ENCODE results near the gene PATJ.

The PATJ gene

DNA sequence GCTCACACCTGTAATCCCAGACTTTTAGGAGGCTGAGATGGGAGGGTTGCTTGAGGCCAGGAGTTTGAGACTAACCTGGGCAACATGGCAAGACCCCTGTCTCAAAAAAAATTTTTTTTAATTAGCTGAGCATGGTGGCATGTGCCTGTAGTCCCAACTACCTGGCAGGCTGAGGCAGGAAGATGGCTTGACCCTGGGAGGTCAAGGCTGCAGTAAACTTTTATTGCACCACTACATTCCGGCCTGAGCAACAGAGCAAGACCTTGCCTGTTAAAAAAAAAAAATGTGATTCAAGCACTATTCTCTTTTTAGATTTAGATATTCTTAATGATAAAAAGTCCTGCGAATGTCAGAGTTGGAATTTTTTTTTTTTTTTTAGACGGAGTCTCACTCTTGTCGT lies 349.8 kb downstream of the PATJ start:
- Histone ChIP-seq H2BK120ac (ENCODE audit: insufficient read depth, low read length, poor library complexity) (no peak overlapping the region), H3K9ac (ENCODE audit: low read length) (no peak overlapping the region), H2BK5ac (ENCODE audit: low read depth, low read length, poor library complexity) (no peak overlapping the region), H3K36me3 (ENCODE audit: control insufficient read depth in 1 of 2, insufficient read depth in 2 of 2, low read length in 2 of 2) (peaks cover 0 to 3% of the 10 kb centered on the region in 2 experiments), H2BK12ac (ENCODE audit: low read length) (no peak overlapping the region), H3K4me2 (ENCODE audit: low read length) (no peak overlapping the region), H3K4ac (ENCODE audit: low read depth, low read length) (no peak overlapping the region), H3K9me3 (ENCODE audit: insufficient read depth, low read depth, low read length) (no peaks in the 10 kb centered on the region), H4K12ac (ENCODE audit: low read depth, low read length) (no peak overlapping the region), H3K18ac (ENCODE audit: low read length) (no peak overlapping the region), H4K8ac (ENCODE audit: low read depth, low read length) (no peak overlapping the region), H3K79me1 (ENCODE audit: low read length) (peaks cover 2% of the 10 kb centered on the region), H3K23ac (ENCODE audit: low read length) (no peak overlapping the region), H2AK5ac (ENCODE audit: low read length) (no peak overlapping the region), H4K91ac (ENCODE audit: low read depth, low read length) (no peak overlapping the region), H2AFZ (ENCODE audit: insufficient read depth, low read length, poor library complexity) (no peak overlapping the region), H3K14ac (ENCODE audit: low read length) (no peak overlapping the region), H3K79me2 (ENCODE audit: control insufficient read depth, insufficient read depth, low read length, poor library complexity) (no peaks in the 10 kb centered on the region), H3K27ac (ENCODE audit: low read depth, low read length) (no peak overlapping the region), H3K4me3 (ENCODE audit: low read depth, low read length) (no peak overlapping the region), H3K27me3 (ENCODE audit: insufficient read depth, low read length) (no peaks in the 10 kb centered on the region), H3K4me1 (ENCODE audit: control insufficient read depth in 1 of 2, insufficient read depth in 2 of 2, low read length in 2 of 2) (peaks cover 0 to 2% of the 10 kb centered on the region in 2 experiments)
- DNase-seq, result no peak
- no CpG with 5 or more reads among the region's 4 CpGs for WGBS (ENCODE audit: extremely low coverage, insufficient coverage, insufficient read length)

DNA sequence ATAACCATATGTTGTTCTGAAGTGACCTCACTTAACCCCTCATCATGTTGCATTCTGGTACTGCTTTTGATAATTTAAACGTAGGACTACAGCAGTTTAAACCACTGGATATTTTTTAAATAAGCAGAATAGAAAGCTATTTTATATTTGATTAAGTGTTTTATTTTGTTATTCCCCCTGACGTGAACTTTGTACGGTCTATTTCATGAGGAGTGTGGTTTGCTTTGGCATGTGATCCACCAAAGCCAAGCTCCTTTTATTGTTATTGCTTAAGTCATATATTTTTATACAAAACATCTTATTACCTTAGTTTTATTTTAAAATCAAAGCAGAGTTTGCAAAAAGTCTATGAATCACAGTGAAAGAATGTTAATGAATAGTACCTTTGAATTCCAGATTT lies 351.0 kb downstream of the PATJ start:
- H3K4ac ChIP-seq (ENCODE audit: low read depth, low read length), result no peak overlapping the region
- H3K4me3 ChIP-seq (ENCODE audit: low read depth, low read length), result no peak overlapping the region
- no peak overlapping the region for H3K14ac ChIP-seq (ENCODE audit: low read length)
- H2BK12ac ChIP-seq (ENCODE audit: low read length), result no peak overlapping the region
- H2BK120ac ChIP-seq (ENCODE audit: insufficient read depth, low read length, poor library complexity), result no peak overlapping the region
- DNase-seq, result no peak
- no peak overlapping the region for H4K91ac ChIP-seq (ENCODE audit: low read depth, low read length)
- H3K27me3 ChIP-seq (ENCODE audit: insufficient read depth, low read length), result no peaks in the 10 kb centered on the region
- peaks cover 0 to 3% of the 10 kb centered on the region in 2 experiments for H3K36me3 ChIP-seq (ENCODE audit: control insufficient read depth in 1 of 2, insufficient read depth in 2 of 2, low read length in 2 of 2)
- no peak overlapping the region for H3K23ac ChIP-seq (ENCODE audit: low read length)
- H3K4me1 ChIP-seq (ENCODE audit: control insufficient read depth in 1 of 2, insufficient read depth in 2 of 2, low read length in 2 of 2), result peaks cover 0 to 2% of the 10 kb centered on the region in 2 experiments
- H3K9me3 ChIP-seq (ENCODE audit: insufficient read depth, low read depth, low read length), result no peaks in the 10 kb centered on the region
- no CpG with 5 or more reads among the region's 3 CpGs for WGBS (ENCODE audit: extremely low coverage, insufficient coverage, insufficient read length)
- no peak overlapping the region for H3K27ac ChIP-seq (ENCODE audit: low read depth, low read length)
- no peak overlapping the region for H3K4me2 ChIP-seq (ENCODE audit: low read length)
- no peak overlapping the region for H2BK5ac ChIP-seq (ENCODE audit: low read depth, low read length, poor library complexity)
- H4K8ac ChIP-seq (ENCODE audit: low read depth, low read length), result no peak overlapping the region
- H3K79me1 ChIP-seq (ENCODE audit: low read length), result no peaks in the 10 kb centered on the region
- H4K12ac ChIP-seq (ENCODE audit: low read depth, low read length), result no peak overlapping the region
- no peak overlapping the region for H3K18ac ChIP-seq (ENCODE audit: low read length)
- no peaks in the 10 kb centered on the region for H3K79me2 ChIP-seq (ENCODE audit: control insufficient read depth, insufficient read depth, low read length, poor library complexity)
- no peak overlapping the region for H2AK5ac ChIP-seq (ENCODE audit: low read length)
- H3K9ac ChIP-seq (ENCODE audit: low read length), result no peak overlapping the region
- H2AFZ ChIP-seq (ENCODE audit: insufficient read depth, low read length, poor library complexity), result no peak overlapping the region

DNA sequence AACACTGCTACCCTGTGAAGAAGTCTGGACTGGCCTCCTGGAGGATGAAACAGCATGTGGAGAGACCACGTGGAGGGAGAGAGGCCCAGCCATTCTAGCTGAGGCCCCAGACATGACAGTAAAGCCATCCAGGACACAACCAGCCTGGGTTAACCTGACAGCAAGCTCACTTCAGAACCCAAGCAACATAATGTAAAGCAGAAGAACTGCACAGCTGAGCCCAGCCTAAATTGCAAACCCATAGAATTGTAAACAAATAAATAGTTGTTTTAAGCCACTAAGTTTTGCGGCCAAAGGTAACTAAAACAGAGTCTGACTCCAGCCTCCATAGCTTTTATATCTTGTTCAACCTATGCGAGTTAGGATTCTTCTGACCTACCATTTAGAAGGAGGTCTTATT lies 355.2 kb downstream of the PATJ start:
- Histone ChIP-seq H2AK5ac (ENCODE audit: low read length) (no peak overlapping the region), H3K27ac (ENCODE audit: low read depth, low read length) (no peak overlapping the region), H4K8ac (ENCODE audit: low read depth, low read length) (no peak overlapping the region), H2BK12ac (ENCODE audit: low read length) (no peak overlapping the region), H3K23ac (ENCODE audit: low read length) (no peak overlapping the region), H2AFZ (ENCODE audit: insufficient read depth, low read length, poor library complexity) (no peak overlapping the region), H3K36me3 (ENCODE audit: control insufficient read depth in 1 of 2, insufficient read depth in 2 of 2, low read length in 2 of 2) (peaks cover 0 to 3% of the 10 kb centered on the region in 2 experiments), H2BK120ac (ENCODE audit: insufficient read depth, low read length, poor library complexity) (no peak overlapping the region), H3K14ac (ENCODE audit: low read length) (no peak overlapping the region), H3K79me1 (ENCODE audit: low read length) (no peaks in the 10 kb centered on the region), H2BK5ac (ENCODE audit: low read depth, low read length, poor library complexity) (no peak overlapping the region), H3K27me3 (ENCODE audit: insufficient read depth, low read length) (no peaks in the 10 kb centered on the region), H4K12ac (ENCODE audit: low read depth, low read length) (no peak overlapping the region), H3K9ac (ENCODE audit: low read length) (no peak overlapping the region), H3K79me2 (ENCODE audit: control insufficient read depth, insufficient read depth, low read length, poor library complexity) (no peaks in the 10 kb centered on the region), H3K4me2 (ENCODE audit: low read length) (no peak overlapping the region), H3K4me1 (ENCODE audit: control insufficient read depth in 1 of 2, insufficient read depth in 2 of 2, low read length in 2 of 2) (no peaks in the 10 kb centered on the region), H3K4ac (ENCODE audit: low read depth, low read length) (no peak overlapping the region), H3K18ac (ENCODE audit: low read length) (no peak overlapping the region), H4K91ac (ENCODE audit: low read depth, low read length) (no peak overlapping the region), H3K9me3 (ENCODE audit: insufficient read depth, low read depth, low read length) (no peaks in the 10 kb centered on the region), H3K4me3 (ENCODE audit: low read depth, low read length) (no peak overlapping the region)
- DNase-seq, result no peak
- WGBS (ENCODE audit: extremely low coverage, insufficient coverage, insufficient read length), result no CpG with 5 or more reads among the region's 3 CpGs

DNA sequence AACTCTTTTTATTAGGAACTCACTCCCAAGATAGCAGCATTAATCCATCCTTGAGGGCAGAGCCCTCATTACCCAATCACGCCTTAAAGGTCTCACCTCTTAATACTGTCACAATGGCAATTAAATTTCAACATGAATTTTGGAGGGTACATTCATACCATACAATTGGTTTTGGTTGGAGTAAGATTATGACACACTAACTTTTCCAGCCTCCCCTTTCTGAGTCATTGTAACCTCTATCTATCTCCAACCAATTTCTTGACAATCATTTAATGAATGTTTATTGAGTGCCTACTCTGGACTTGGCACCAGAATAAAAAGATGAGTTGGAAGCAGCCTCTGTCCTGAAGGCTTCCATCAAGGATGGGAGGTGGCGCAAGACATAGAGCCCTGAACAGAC lies 358.2 kb downstream of the PATJ start:
- H2BK120ac ChIP-seq (ENCODE audit: insufficient read depth, low read length, poor library complexity), result no peak overlapping the region
- H3K79me1 ChIP-seq (ENCODE audit: low read length), result no peaks in the 10 kb centered on the region
- no peak overlapping the region for H3K18ac ChIP-seq (ENCODE audit: low read length)
- no peak overlapping the region for H4K91ac ChIP-seq (ENCODE audit: low read depth, low read length)
- WGBS (ENCODE audit: extremely low coverage, insufficient coverage, insufficient read length), result no CpG with 5 or more reads among the region's 2 CpGs
- H3K23ac ChIP-seq (ENCODE audit: low read length), result no peak overlapping the region
- no peaks in the 10 kb centered on the region for H3K27me3 ChIP-seq (ENCODE audit: insufficient read depth, low read length)
- no peak overlapping the region for H2BK12ac ChIP-seq (ENCODE audit: low read length)
- no peak overlapping the region for H2AFZ ChIP-seq (ENCODE audit: insufficient read depth, low read length, poor library complexity)
- H3K9ac ChIP-seq (ENCODE audit: low read length), result no peak overlapping the region
- H3K79me2 ChIP-seq (ENCODE audit: control insufficient read depth, insufficient read depth, low read length, poor library complexity), result no peaks in the 10 kb centered on the region
- no peak overlapping the region for H3K4me2 ChIP-seq (ENCODE audit: low read length)
- peaks cover 0 to 5% of the 10 kb centered on the region in 2 experiments for H3K36me3 ChIP-seq (ENCODE audit: control insufficient read depth in 1 of 2, insufficient read depth in 2 of 2, low read length in 2 of 2)
- no peak for DNase-seq
- H2AK5ac ChIP-seq (ENCODE audit: low read length), result no peak overlapping the region
- H3K4me1 ChIP-seq (ENCODE audit: control insufficient read depth in 1 of 2, insufficient read depth in 2 of 2, low read length in 2 of 2), result no peaks in the 10 kb centered on the region
- no peak overlapping the region for H3K4me3 ChIP-seq (ENCODE audit: low read depth, low read length)
- no peak overlapping the region for H3K14ac ChIP-seq (ENCODE audit: low read length)
- H3K9me3 ChIP-seq (ENCODE audit: insufficient read depth, low read depth, low read length), result no peaks in the 10 kb centered on the region
- H4K12ac ChIP-seq (ENCODE audit: low read depth, low read length), result no peak overlapping the region
- no peak overlapping the region for H3K27ac ChIP-seq (ENCODE audit: low read depth, low read length)
- no peak overlapping the region for H4K8ac ChIP-seq (ENCODE audit: low read depth, low read length)
- H2BK5ac ChIP-seq (ENCODE audit: low read depth, low read length, poor library complexity), result no peak overlapping the region
- H3K4ac ChIP-seq (ENCODE audit: low read depth, low read length), result no peak overlapping the region

All from trophoblast cell (in vitro differentiated cells and primary cell).